Activated CD8-positive, alpha-beta memory T cell treated with anti-CD3 and anti-CD28 coated beads, Interleukin-2, amount 50 U/mL, for 4 hours (primary cell): ENCODE data around the gene NRG2.
A peak's percentile ranks its signal among the peaks of the same experiment; 100 is the strongest.

ENCODE experiments used
- DNase-seq: peaks from one replicate; pipeline ENCODE4 v3.0.0-alpha.2; 2020

NRG2 gene

DNA sequence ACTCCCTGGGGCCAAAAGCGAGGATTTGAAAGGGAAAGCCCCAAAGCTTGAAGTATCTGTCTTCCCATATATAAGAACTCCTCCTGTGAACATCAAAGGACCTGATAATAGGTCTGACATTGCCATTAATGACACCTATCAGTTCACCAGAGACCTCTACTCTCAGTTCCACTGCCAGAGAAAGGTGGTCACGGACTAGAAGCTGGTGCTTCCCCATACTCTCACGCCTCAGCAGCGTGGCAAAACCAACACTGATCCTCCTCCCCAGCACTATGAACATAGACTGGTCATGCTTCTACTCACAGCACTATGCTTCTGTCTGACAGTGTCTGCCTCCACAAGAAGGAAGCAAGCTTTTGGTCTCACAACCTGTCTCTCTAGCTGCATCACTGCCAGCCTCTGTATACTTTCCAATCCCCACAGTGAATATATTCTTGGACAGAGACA is 37.9 kb downstream of the NRG2 start:
- no peak for DNase-seq

DNA sequence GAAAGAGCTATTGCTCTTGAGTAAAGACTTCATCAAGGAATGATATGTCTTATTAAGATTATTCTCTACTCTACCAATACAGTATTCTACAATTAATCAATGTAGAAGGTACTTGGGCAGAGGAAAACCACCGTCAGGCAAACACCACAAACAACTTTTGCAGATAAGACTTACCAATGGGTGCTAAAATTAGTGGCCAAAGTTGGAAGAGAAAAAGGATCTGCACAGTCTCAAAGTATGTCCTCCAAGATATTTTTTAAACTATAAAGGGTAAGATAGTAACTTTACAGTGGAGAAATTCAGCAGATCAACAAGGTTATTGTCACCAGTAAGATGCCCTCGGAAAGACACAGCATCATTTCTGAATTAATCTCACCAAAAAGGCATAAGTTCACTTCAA is 38.9 kb downstream of the NRG2 start:
- no peak for DNase-seq

DNA sequence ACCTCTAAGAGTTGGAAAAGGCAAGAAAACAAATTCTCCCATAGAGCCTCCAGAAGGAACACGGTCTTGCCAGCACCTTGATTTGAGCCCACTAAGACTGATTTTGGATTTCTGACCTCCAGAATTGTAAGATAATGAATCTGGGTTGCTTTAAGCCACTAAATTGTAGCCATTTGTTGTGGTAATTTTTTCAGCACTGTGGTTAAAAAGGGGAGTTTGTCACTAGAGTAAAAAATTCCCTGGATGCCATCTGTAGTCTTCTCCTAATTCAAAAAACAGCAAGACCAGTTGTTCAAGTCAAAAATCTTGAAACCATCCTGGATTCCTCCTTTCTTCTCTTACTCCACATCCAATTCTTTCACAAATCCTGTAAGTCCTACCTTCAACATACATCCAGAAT is 39.6 kb downstream of the NRG2 start:
- no peak for DNase-seq

- DNase-seq = no peak
Observed at GRCh38 chr5:140000332-140000731, 42.8 kb downstream of the NRG2 start.

- DNase-seq = no peak
Observed at GRCh38 chr5:139998837-139999236, 44.3 kb downstream of the NRG2 start.

DNA sequence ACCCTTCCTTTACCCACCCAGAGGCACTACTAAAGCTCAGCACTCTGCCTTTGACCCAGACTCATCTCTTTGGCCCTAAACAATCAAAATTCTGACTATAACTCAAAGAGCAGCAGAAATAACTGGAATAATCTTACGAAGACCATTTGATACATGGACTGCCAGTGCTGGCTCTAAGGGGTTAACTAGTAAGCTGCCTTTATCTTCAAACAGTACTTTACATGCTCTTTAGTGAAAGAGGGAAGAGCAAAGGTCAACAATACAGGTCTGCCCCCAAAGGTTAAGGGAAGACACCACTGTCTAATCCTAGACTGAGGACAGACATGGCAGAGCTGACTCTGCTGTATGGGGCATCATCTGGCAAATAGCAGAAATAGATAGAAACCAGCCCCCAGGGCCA is 45.8 kb downstream of the NRG2 start:
- no peak for DNase-seq

- DNase-seq = no peak
Observed at GRCh38 chr5:139995929-139996328, 47.2 kb downstream of the NRG2 start.

DNA sequence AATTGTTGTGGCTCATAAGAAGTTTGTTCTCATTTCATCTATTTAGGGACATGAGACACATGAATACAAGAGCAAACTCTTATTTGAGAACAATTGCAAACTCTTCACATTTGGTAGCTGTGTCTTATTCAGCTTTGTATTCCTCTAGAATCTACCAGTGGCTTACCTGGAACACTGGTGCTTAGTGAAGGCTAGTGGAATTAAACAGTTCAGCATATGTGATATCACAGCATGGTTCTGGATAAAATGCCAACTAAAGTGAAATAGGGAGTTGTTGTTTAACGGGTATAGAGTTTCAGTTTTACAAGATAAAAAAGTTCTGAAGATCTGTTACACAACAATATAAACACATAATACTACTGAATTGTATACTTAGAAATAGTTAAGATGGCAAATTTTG is 48.9 kb downstream of the NRG2 start:
- no peak for DNase-seq

- no peak for DNase-seq
Observed at GRCh38 chr5:139985733-139986132, 57.4 kb downstream of the NRG2 start.

- no peak for DNase-seq
Observed at GRCh38 chr5:139985290-139985689, 57.8 kb downstream of the NRG2 start.

DNA sequence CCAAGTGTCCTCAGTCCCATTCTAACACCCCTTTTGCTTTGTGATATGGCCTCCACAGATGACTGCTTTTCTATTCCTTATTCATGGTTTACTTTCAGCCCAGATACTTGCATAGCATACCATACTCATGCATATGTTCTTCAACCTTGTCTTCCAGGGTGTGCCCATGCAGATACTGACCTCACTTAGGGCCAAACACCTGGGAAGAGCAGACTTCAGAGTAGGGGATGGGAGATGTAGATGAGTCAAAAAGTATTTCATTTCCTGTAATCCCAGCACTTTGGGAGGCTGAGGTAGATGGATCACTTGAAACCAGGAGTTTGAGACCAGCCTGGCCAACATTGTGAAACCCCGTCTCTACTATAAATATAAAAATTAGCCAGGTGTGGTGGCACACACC is 58.3 kb downstream of the NRG2 start:
- DNase-seq = no peak

DNA sequence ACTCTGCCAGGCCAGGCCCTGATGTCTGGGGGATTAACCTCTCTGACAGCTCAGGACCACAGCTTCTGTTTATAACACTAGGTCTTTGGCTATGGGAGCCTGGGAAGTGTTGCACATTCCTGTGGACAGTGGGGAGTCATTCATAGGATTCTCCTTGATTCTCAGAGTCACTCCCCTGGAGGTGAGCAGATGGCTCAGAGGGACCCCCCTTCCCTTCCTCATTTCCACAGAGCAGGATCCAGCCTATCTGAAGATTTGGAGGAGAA is 60.2 kb downstream of the NRG2 start:
- no peak for DNase-seq

- DNase-seq = no peak
Observed at GRCh38 chr5:139982157-139982974, 60.7 kb downstream of the NRG2 start.

GRCh38 chr5:139980765-139981164 is 62.3 kb downstream of the NRG2 start:
- no peak for DNase-seq

GRCh38 chr5:139979943-139980342 is 63.2 kb downstream of the NRG2 start:
- DNase-seq = no peak

- DNase-seq = no peak
Observed at GRCh38 chr5:139979518-139979917, 63.6 kb downstream of the NRG2 start.

- no peak for DNase-seq
Observed at GRCh38 chr5:139976703-139977102, 66.4 kb downstream of the NRG2 start.

- DNase-seq = no peak
Observed at GRCh38 chr5:139975942-139976341, 67.2 kb downstream of the NRG2 start.

DNA sequence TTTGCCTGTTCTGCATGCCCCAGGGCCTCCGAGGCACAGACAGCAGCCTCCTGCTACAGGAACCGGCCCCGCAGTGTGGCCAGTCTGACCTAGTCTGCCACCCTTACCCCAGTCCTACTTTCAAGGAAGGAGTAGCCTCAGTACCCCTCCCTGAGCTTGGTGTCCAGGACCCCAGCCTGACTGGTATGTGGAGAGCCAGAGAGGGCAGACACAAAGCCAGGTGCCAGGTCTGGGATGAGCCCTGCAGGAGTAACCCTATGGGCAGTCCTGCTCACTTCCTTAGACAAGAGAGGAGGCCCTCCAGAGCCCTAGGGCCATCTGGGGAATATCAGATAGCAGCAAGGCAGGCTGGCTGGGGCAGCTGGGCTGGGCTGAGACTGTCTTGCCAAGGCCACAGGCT is 67.8 kb downstream of the NRG2 start:
- DNase-seq = no peak

- no peak for DNase-seq
Observed at GRCh38 chr5:139974661-139975060, 68.4 kb downstream of the NRG2 start.

DNA sequence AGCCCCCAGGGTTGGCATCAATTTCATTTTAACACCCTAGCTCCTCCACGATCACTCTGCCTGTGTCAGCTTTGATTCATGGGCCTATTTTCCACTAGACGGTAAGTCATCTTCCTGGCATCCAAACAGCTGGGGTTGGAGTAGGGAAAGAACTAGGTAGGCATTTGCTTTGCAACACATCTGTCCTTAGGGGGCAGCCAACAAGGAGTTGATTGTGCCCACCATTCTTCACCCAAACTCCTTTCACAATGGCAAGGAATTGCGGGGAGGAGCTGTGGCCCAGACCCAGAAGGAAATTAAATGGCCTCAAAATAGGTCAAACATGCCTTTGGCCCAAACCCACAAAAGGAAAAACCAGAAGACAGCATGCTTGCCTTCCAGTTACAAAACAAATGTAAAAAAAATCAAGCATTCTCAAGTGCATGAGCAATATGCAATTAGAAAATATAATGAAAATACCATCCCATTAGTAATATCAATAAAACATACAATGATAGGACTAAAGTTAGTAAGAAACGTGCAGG is 71.8 kb downstream of the NRG2 start:
- no peak for DNase-seq

DNA sequence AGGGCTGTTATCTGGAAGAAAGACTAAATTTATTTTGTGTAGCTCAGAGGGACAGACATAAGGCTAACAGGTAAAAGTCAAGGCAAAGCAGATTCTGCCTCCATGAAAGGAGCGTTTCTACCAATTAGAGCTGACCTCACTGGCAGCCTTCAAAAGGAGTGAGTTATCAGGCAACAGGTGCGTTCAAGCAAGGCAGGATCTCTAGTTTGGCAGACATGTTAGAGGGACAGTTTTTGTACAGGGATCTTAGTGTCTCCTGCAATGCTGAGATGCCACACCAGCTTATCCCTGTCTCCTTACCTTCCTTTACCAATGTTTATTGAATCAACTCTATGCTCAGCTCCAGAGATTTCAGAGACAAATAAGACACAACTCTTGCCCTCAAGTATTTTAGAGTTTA is 73.8 kb downstream of the NRG2 start:
- no peak for DNase-seq

DNA sequence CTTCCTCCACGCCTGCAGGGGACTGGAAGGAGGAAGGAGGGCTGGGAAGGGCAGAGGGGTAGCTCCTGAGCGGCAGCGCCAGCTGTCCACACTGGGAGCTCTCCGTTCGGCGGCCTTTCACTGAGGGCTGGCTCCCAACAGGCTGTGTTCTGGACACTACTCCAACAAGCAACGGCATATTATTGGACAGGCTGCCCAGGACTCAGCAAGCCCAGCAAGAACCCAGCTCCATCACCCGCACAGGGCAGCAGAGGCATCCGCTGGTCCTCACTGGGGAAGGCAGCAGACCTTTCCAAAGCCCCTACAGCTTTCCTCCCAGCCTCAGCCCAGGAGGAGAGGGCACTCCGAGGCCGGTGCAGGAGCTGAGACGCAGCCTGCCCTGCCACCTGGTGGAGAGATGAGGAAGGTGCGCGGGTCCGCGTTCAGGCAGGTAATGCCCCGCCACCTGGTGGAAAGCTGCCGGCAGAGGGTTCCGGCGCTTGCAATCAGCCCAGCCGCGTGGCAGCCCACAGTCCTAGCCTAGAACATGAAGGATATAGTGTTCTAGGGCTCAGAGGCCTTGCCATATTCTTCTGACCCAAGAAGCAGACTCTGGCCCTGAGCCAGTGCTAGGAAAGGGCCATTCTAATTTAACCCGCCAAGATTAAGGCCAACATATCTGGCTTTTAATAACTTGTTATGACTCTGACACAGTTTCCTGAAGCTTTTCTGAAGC is 74.4 kb downstream of the NRG2 start:
- peak; percentile 90 for DNase-seq

GRCh38 chr5:139967353-139967752 is 75.7 kb downstream of the NRG2 start:
- no peak for DNase-seq

DNA sequence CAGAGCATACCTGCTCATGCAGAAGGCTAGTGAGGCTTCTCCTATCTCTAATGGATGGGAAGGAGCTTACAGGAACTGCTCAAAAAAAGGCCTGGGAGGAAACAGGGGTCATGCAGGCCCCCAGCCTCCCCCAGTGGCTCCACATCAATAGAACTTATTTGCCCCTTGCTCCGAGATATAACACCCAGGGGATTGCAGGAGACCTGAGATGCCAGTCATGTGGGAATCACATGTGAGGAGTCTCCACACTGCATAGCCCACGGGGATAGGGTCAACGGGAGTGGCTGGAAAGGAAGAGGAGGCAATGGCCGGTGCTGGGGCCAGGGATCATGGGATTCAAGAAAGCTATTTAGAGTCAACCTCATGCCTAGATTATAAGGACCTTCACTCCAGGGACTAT is 76.2 kb downstream of the NRG2 start:
- DNase-seq = no peak
